ENCODE measurements around the gene TAS2R60. TPM values are rescaled to one million over a fixed set of nuclear protein-coding genes. Genes with fewer than 3 reads are reported as not detected.

Gene TAS2R60
- total RNA-seq, 1 experiment from 2014 or later: 0.24 TPM

DNA sequence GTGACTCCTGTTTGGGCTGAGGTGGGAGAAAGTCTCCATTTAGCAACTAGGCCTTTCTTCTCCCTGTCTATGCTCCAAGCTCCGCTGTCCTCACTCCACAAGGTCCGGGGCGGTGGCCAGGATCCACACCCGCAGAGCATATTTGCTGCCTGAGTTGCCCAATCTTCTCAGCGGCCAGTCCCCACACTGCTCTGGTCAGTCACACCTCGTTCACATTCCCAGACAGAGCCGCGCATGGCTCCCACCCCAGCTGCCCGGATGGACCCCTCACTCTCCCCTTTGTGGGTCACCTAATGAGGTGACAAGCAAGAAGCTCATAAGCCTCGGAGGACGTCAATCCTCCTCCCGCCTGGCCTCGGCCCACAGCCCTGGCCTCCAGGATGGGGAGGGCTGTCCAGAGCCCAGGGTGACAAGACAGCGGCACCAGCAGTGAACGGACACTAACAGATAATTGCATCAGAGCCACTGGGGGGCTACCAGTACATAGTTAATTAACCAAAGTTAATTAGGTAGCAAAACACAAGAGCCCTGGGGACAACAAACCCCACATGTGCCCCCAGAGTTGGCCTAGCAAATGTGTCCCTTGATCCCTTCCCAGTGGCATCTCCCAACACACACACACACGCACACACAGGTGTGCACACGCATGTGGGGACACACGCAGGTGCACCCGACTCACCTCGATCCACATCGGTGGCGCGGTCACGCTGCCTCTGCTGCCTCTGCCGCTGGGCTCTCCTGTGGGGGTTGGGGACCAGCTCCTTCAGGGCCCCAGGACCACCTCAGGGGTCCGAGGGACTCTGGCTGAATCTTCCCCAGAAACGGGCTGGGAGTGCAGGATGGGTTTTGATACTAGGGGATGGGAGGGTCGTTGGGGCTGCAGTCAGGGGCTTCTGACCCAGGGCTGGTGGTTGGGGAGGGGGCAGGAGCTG is 46.4 kb upstream of the TAS2R60 start:
- no peaks in the 10 kb centered on the region for H3K27me3 Mint-ChIP-seq (ENCODE audit: low read depth)
- H3K4me1 Mint-ChIP-seq: no peaks in the 10 kb centered on the region
- TF ChIP-seq, protein P1, sequence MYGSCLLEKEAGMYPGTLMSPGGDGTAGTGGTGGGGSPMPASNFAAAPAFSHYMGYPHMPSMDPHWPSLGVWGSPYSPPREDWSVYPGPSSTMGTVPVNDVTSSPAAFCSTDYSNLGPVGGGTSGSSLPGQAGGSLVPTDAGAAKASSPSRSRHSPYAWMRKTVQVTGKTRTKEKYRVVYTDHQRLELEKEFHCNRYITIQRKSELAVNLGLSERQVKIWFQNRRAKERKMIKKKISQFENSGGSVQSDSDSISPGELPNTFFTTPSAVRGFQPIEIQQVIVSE (CRISPR knock-in tag; IDR thresholded peaks at IDR 0.05; ENCODE audit: borderline replicate concordance): no peak
- TF ChIP-seq, protein P2, sequence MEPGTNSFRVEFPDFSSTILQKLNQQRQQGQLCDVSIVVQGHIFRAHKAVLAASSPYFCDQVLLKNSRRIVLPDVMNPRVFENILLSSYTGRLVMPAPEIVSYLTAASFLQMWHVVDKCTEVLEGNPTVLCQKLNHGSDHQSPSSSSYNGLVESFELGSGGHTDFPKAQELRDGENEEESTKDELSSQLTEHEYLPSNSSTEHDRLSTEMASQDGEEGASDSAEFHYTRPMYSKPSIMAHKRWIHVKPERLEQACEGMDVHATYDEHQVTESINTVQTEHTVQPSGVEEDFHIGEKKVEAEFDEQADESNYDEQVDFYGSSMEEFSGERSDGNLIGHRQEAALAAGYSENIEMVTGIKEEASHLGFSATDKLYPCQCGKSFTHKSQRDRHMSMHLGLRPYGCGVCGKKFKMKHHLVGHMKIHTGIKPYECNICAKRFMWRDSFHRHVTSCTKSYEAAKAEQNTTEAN (CRISPR knock-in tag; IDR thresholded peaks at IDR 0.05): no peak
- TF ChIP-seq ZNF138 (CRISPR knock-in tag; conservative IDR thresholded peaks at IDR 0.05) (no peak), ETV6 (CRISPR knock-in tag; IDR thresholded peaks at IDR 0.05) (no peak), NR3C1 (CRISPR knock-in tag; conservative IDR thresholded peaks at IDR 0.05; ENCODE audit: low read depth) (no peak), NFE2L1 (CRISPR knock-in tag; IDR thresholded peaks at IDR 0.05) (no peak), CREB1 (CRISPR knock-in tag; IDR thresholded peaks at IDR 0.05) (no peak), FOXK1 (CRISPR knock-in tag; IDR thresholded peaks at IDR 0.05) (no peak), ZNF671 (CRISPR knock-in tag; IDR thresholded peaks at IDR 0.05) (no peak), CREM (CRISPR knock-in tag; IDR thresholded peaks at IDR 0.05) (no peak), PRRX2 (CRISPR knock-in tag; IDR thresholded peaks at IDR 0.05) (no peak), ZNF423 (CRISPR knock-in tag; IDR thresholded peaks at IDR 0.05) (no peak)
- TF ChIP-seq, protein P3, sequence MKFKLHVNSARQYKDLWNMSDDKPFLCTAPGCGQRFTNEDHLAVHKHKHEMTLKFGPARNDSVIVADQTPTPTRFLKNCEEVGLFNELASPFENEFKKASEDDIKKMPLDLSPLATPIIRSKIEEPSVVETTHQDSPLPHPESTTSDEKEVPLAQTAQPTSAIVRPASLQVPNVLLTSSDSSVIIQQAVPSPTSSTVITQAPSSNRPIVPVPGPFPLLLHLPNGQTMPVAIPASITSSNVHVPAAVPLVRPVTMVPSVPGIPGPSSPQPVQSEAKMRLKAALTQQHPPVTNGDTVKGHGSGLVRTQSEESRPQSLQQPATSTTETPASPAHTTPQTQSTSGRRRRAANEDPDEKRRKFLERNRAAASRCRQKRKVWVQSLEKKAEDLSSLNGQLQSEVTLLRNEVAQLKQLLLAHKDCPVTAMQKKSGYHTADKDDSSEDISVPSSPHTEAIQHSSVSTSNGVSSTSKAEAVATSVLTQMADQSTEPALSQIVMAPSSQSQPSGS (CRISPR knock-in tag; IDR thresholded peaks at IDR 0.05; ENCODE audit: borderline replicate concordance, low read depth): no peak
- TF ChIP-seq, protein P4, sequence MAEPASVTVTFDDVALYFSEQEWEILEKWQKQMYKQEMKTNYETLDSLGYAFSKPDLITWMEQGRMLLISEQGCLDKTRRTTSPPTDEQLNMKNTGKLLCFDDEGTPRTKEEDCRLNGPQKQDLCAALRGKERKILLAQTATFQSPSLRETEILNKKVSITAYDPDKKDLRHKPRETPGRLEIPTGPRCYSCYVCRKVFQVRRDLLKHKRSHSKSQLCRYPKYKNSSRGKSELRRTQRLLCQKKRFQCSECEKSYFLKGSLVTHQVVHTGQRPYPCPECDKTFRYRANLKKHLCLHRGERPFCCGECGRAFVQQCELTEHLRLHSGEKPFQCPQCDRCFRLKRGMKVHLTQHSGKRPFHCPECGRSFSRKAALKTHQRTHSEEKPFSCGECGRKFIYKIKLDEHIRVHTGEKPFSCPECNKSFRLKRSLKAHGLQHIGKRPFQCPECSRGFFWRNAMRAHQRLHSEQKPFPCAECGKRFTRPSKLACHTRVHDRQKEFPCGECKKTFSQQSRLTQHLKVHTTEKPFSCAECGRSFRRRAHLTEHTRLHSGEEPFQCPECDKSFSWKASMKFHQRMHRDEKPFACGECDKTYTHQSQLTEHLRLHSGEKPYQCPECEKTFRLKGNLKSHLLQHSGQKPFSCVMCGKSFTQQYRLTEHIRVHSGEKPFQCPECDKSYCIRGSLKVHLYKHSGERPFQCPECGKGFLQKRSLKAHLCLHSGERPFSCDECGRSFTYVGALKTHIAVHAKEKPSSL (CRISPR knock-in tag; conservative IDR thresholded peaks at IDR 0.05): no peak
- TF ChIP-seq, protein P5, sequence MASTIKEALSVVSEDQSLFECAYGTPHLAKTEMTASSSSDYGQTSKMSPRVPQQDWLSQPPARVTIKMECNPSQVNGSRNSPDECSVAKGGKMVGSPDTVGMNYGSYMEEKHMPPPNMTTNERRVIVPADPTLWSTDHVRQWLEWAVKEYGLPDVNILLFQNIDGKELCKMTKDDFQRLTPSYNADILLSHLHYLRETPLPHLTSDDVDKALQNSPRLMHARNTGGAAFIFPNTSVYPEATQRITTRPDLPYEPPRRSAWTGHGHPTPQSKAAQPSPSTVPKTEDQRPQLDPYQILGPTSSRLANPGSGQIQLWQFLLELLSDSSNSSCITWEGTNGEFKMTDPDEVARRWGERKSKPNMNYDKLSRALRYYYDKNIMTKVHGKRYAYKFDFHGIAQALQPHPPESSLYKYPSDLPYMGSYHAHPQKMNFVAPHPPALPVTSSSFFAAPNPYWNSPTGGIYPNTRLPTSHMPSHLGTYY (CRISPR knock-in tag; IDR thresholded peaks at IDR 0.05): no peak
- TF ChIP-seq, protein P6, sequence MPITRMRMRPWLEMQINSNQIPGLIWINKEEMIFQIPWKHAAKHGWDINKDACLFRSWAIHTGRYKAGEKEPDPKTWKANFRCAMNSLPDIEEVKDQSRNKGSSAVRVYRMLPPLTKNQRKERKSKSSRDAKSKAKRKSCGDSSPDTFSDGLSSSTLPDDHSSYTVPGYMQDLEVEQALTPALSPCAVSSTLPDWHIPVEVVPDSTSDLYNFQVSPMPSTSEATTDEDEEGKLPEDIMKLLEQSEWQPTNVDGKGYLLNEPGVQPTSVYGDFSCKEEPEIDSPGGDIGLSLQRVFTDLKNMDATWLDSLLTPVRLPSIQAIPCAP (CRISPR knock-in tag; IDR thresholded peaks at IDR 0.05): no peak
- TF ChIP-seq, protein P7, sequence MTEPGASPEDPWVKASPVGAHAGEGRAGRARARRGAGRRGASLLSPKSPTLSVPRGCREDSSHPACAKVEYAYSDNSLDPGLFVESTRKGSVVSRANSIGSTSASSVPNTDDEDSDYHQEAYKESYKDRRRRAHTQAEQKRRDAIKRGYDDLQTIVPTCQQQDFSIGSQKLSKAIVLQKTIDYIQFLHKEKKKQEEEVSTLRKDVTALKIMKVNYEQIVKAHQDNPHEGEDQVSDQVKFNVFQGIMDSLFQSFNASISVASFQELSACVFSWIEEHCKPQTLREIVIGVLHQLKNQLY (CRISPR knock-in tag; IDR thresholded peaks at IDR 0.05): no peak
- no peak overlapping the region for H3K4me3 Mint-ChIP-seq
- H3K9me3 Mint-ChIP-seq: no peaks in the 10 kb centered on the region
- H3K36me3 Mint-ChIP-seq: peaks cover 94% of the 10 kb centered on the region
- no peak overlapping the region for H3K27ac Mint-ChIP-seq
- ATAC-seq: no peak
- ChIA-PET POLR2A (interaction anchor here (1.0 kb wide), 1 partner anchor 11 kb away, joined by 3 read pairs; no protein-coding TSS in a partner anchor), CTCF (interaction anchor here (1.2 to 2.4 kb wide), 3 partner anchors 9 to 17 kb away, joined by 3 to 9 read pairs (median 4); partner anchors contain the start of gene EPHA1)
- DNase-seq (ENCODE audit: low spot score): no peak

Measured in WTC11 (cell line).